GM12878 (cell line): Measurements from ENCODE around the gene SDK2. TPM values are rescaled to one million over a fixed set of nuclear protein-coding genes. Genes with fewer than 3 reads are reported as not detected.

Experiments used
- ATAC-seq: fragments of 200-7000 bp; cut with Tn5 transposase; 3 replicates; pipeline ENCODE4 v1.9.1; 2020; ENCODE audit warnings: mild to moderate bottlenecking, moderate library complexity
- BruUV-seq: library from RNA; stranded (reverse); fragments of 400-500 nt; replicated peaks from 2 replicates; lab custom pipeline; 2021; lab: Mats Ljungman, UMichigan
- CTCF ChIA-PET: fragments of 300-600 bp; sonication (Branson Sonifier 250); formaldehyde crosslinking; extraction: SDS; loops from one replicate; lab custom pipeline; 2021; ENCODE audit warnings: inconsistent platforms; lab: Yijun Ruan, JAX
- POLR2A ChIA-PET: fragments of 350-600 bp; formaldehyde crosslinking; extraction: SDS; loops from one replicate; lab custom pipeline; 2021; ENCODE audit warnings: inconsistent platforms; lab: Charles Lee
- RAD21 ChIA-PET: fragments of 300-600 bp; sonication (Branson Sonifier 250); formaldehyde crosslinking; loops from one replicate; lab custom pipeline; 2023; ENCODE audit warnings: antibody characterized with exemption; ENCODE audit not compliant: unreplicated experiment; lab: Charles Lee
- SMC1A ChIA-PET: fragments of 300-600 bp; sonication (Branson Sonifier 250); formaldehyde crosslinking; loops from one replicate; lab custom pipeline; 2023; ENCODE audit not compliant: unreplicated experiment, uncharacterized antibody; lab: Charles Lee
- DNase-seq: peaks from one replicate; pipeline ENCODE4 v3.0.0-alpha.2; 2011; ENCODE audit warnings: low read depth, low spot score
- FAIRE-seq: peaks from 3 replicates; lab custom pipeline; 2011; peaks lifted over from hg19 to GRCh38; lab: Jason Lieb, UNC
- H2AFZ ChIP-seq: 2 replicates; pipeline ENCODE4 v1.6.0; 2011; ENCODE audit warnings: low read depth, low read length, control low read depth; ENCODE audit not compliant: control insufficient read depth
- H3K27ac ChIP-seq: 2 replicates; pipeline ENCODE4 v1.5.1; 2011; ENCODE audit warnings: control low read depth; ENCODE audit not compliant: control insufficient read depth, insufficient read depth
- H3K27me3 ChIP-seq, 2 experiments: replicated peaks in 1 of 2; 2 replicates each; pipeline versions ENCODE4 v1.6.0 to v1.6.1; 2011; ENCODE audit warnings: low read length in 1 of 2; ENCODE audit not compliant: control insufficient read depth in 2 of 2, insufficient read depth in 2 of 2
- H3K36me3 ChIP-seq, 2 experiments: 2 replicates each; pipeline ENCODE4 v1.5.1; 2011; ENCODE audit warnings: low read length in 1 of 2; ENCODE audit not compliant: control insufficient read depth in 2 of 2, insufficient read depth in 2 of 2
- H3K4me1 ChIP-seq: 2 replicates; pipeline ENCODE4 v1.6.1; 2011; ENCODE audit warnings: mild to moderate bottlenecking, low read length, moderate library complexity, mixed read lengths; ENCODE audit not compliant: control insufficient read depth, insufficient read depth
- H3K4me2 ChIP-seq: 2 replicates; pipeline ENCODE4 v1.6.0; 2011; ENCODE audit warnings: control low read depth; ENCODE audit not compliant: control insufficient read depth, insufficient read depth
- H3K4me3 ChIP-seq: fragments of 200-600 bp; sonication (generic); 2 replicates; pipeline ENCODE4 v1.5.1; 2016
- H3K79me2 ChIP-seq: 2 replicates; pipeline ENCODE4 v1.6.0; 2011; ENCODE audit warnings: low read length; ENCODE audit not compliant: control insufficient read depth, insufficient read depth
- H3K9ac ChIP-seq: 2 replicates; pipeline ENCODE4 v1.8.0; 2011; ENCODE audit warnings: low read length, control low read depth, mixed read lengths; ENCODE audit not compliant: control insufficient read depth, insufficient read depth
- H3K9me3 ChIP-seq: replicated peaks from 3 replicates; pipeline ENCODE4 v1.5.1; 2011; ENCODE audit warnings: mild to moderate bottlenecking, low read length; ENCODE audit not compliant: control insufficient read depth, insufficient read depth
- H4K20me1 ChIP-seq: 2 replicates; pipeline ENCODE4 v1.6.0; 2011; ENCODE audit not compliant: control insufficient read depth, insufficient read depth
- CHD4 ChIP-seq: fragments of 200-600 bp; sonication (generic); IDR thresholded peaks from 2 replicates; pipeline ENCODE4 v1.6.1; 2016; ENCODE audit warnings: mild to moderate bottlenecking
- GATAD2B ChIP-seq: fragments of 450-650 bp; conservative IDR thresholded peaks from 2 replicates; pipeline ENCODE4 v1.6.1; 2017; ENCODE audit warnings: low read depth, mild to moderate bottlenecking, moderate library complexity
- MEF2A ChIP-seq: IDR thresholded peaks from 2 replicates; pipeline ENCODE4 v1.6.1; 2011; ENCODE audit warnings: low read depth, mild to moderate bottlenecking, low read length, moderate library complexity; ENCODE audit not compliant: insufficient read depth
- NR2C1 ChIP-seq: fragments of 450-650 bp; IDR thresholded peaks from 2 replicates; pipeline ENCODE4 v1.6.1; 2017; ENCODE audit warnings: antibody characterized with exemption, mild to moderate bottlenecking, moderate library complexity
- POLR2A ChIP-seq: IDR thresholded peaks from 2 replicates; pipeline ENCODE4 v1.6.1; 2011; ENCODE audit warnings: low read depth, mild to moderate bottlenecking, low read length
- POLR2AphosphoS5 ChIP-seq: IDR thresholded peaks from 2 replicates; pipeline ENCODE4 v1.6.1; 2011; ENCODE audit warnings: mild to moderate bottlenecking, low read length, inconsistent platforms
- STAT3 ChIP-seq: IDR thresholded peaks from 2 replicates; pipeline ENCODE4 v1.6.1; 2011; ENCODE audit warnings: low read depth, low read length, improper control_type of control experiment
- ZNF687 ChIP-seq: fragments of 450-650 bp; IDR thresholded peaks from 2 replicates; pipeline ENCODE4 v1.6.1; 2017; ENCODE audit warnings: mild to moderate bottlenecking, moderate library complexity
- ZSCAN29 ChIP-seq: fragments of 450-650 bp; IDR thresholded peaks from 2 replicates; pipeline ENCODE4 v1.6.1; 2017; ENCODE audit warnings: mild to moderate bottlenecking, moderate library complexity
- WGBS: methylation state at CpG from one replicate; pipeline ENCODE4 v1.1.6; 2016; ENCODE audit warnings: low lambda C conversion rate; ENCODE audit not compliant: insufficient replicate concordance, insufficient coverage; ENCODE audit errors: missing lambda C conversion rate; 5-methylcytosine and 5-hydroxymethylcytosine counted together
- in situ Hi-C: fragments of 300-500 bp; cut with MboI; formaldehyde crosslinking; loops from 9 replicates; pipeline ENCODE4 v1.14.3; 2018; ENCODE audit warnings: mixed read lengths
- intact Hi-C: fragments of 100-400 bp; cut with micrococcal nuclease; formaldehyde crosslinking; loops from one replicate; pipeline ENCODE4 v1.14.2; 2022; ENCODE audit not compliant: unreplicated experiment
- polyA plus RNA-seq, 11 experiments: library from polyadenylated mRNA; depleted of rRNA in 4 of 11; unstranded in 6 of 11; stranded (reverse) in 5 of 11; fragments of >200 nt; fragmentation: Nextera tagmentation in 4 of 11; fragmentation: Illumina TruSeq in 1 of 11; extraction: Ambion mirVana in 4 of 11; extraction: Trizol in 1 of 11; gene quantifications; 1 replicate in 1 of 11; 2 replicates in 10 of 11; pipeline versions ENCODE4 v1.2.1 to v1.2.3, GENCODE V29; 2011 to 2016; ENCODE audit warnings: inconsistent platforms in 2 of 11, missing spikeins in 2 of 11, low read depth in 1 of 11
- total RNA-seq, 4 experiments: library from RNA; depleted of rRNA in 3 of 4; stranded (reverse); fragments of >200 nt in 3 of 4; fragmentation: Illumina TruSeq in 1 of 4; extraction: Trizol in 1 of 4; gene quantifications; 2 replicates each; pipeline versions ENCODE4 v1.2.1 to v1.2.3, GENCODE V29; 2013 to 2021
- TF ChIP-seq, protein P1 (sequence below): fragments of 450-650 bp; IDR thresholded peaks from 2 replicates; pipeline ENCODE4 v1.6.1; 2017; ENCODE audit warnings: borderline replicate concordance
- TF ChIP-seq, protein P2 (sequence below): fragments of 450-650 bp; IDR thresholded peaks from 2 replicates; pipeline ENCODE4 v1.6.1; 2018; ENCODE audit warnings: borderline replicate concordance, mild to moderate bottlenecking; ENCODE audit not compliant: partially characterized antibody

SDK2 gene
- total and polyA plus RNA-seq, 10 of the 15 experiments (the other 5 are each of a cell fraction or from before 2014, with no cell fraction given) = 0.03 to 0.08 (median 0.03) TPM; not detected in 7

DNA sequence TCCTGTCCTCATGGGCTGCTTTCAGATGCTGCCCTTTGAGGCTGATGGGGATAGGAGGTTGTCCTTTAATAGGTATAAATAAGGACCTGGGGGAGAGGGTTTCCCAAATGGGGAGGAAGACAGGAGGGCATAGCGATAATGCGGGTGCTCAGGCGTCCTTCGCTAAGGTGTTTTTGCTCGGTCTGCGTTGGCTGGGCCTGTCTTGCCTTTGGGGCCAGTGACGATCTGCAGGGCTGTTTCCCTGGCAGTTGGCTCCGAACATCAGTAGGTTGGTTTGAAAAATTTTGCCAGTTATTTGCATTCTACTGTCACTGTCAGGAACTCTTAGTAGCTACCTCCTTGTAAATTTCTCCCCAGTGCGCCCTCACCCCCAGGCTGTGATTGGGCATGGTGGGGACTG lies 294.6 kb downstream of the SDK2 start:
- no peak overlapping the region for H3K9ac ChIP-seq
- H3K27me3 ChIP-seq = no peaks in the 10 kb centered on the region
- no peaks in the 10 kb centered on the region for H3K36me3 ChIP-seq
- no peak overlapping the region for H3K27ac ChIP-seq
- ChIA-PET POLR2A (no interaction called here), CTCF (interaction anchor here (1.2 to 1.3 kb wide), 2 partner anchors 20 to 93 kb away, joined by 3 read pairs; no protein-coding TSS in a partner anchor), SMC1A (no interaction called here), RAD21 (no interaction called here)
- no peak overlapping the region for H3K4me3 ChIP-seq
- no peaks in the 10 kb centered on the region for H3K4me1 ChIP-seq
- no peak for FAIRE-seq
- no peaks in the 10 kb centered on the region for H4K20me1 ChIP-seq
- H2AFZ ChIP-seq = no peak overlapping the region
- WGBS = 71% methylated on average over 9 of the region's 9 CpGs
- no peak for DNase-seq
- intact Hi-C loops (no loop called here), in situ Hi-C loops (no loop called here)
- no peaks in the 10 kb centered on the region for H3K79me2 ChIP-seq
- no peak overlapping the region for H3K4me2 ChIP-seq
- no TSS peak for BruUV-seq
- TF ChIP-seq STAT3 (no peak), GATAD2B (no peak), CHD4 (no peak), NR2C1 (no peak)
- TF ChIP-seq, protein P1, sequence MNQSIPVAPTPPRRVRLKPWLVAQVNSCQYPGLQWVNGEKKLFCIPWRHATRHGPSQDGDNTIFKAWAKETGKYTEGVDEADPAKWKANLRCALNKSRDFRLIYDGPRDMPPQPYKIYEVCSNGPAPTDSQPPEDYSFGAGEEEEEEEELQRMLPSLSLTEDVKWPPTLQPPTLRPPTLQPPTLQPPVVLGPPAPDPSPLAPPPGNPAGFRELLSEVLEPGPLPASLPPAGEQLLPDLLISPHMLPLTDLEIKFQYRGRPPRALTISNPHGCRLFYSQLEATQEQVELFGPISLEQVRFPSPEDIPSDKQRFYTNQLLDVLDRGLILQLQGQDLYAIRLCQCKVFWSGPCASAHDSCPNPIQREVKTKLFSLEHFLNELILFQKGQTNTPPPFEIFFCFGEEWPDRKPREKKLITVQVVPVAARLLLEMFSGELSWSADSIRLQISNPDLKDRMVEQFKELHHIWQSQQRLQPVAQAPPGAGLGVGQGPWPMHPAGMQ = no peak
- no peak for ATAC-seq
- no peaks in the 10 kb centered on the region for H3K9me3 ChIP-seq

GRCh38 chr17:73349138-73349537 lies 295.1 kb downstream of the SDK2 start:
- H3K9ac ChIP-seq = no peak overlapping the region
- ChIA-PET SMC1A (interaction anchor here (0.7 kb wide), 1 partner anchor 21 kb away, joined by 4 read pairs; no protein-coding TSS in a partner anchor), RAD21 (no interaction called here), POLR2A (no interaction called here), CTCF (interaction anchor here (1.2 to 1.3 kb wide), 2 partner anchors 21 to 93 kb away, joined by 3 read pairs; no protein-coding TSS in a partner anchor)
- BruUV-seq = no TSS peak
- no peaks in the 10 kb centered on the region for H3K4me1 ChIP-seq
- in situ Hi-C loops = no loop called here
- H2AFZ ChIP-seq = no peak overlapping the region
- H4K20me1 ChIP-seq = no peaks in the 10 kb centered on the region
- DNase-seq (no peak), FAIRE-seq (no peak), ATAC-seq (no peak)
- no peaks in the 10 kb centered on the region for H3K27me3 ChIP-seq
- H3K4me2 ChIP-seq = no peak overlapping the region
- no peak overlapping the region for H3K27ac ChIP-seq
- H3K79me2 ChIP-seq = no peaks in the 10 kb centered on the region
- no peaks in the 10 kb centered on the region for H3K36me3 ChIP-seq
- no peak overlapping the region for H3K4me3 ChIP-seq
- WGBS = 13% methylated on average over 6 of the region's 6 CpGs
- no peaks in the 10 kb centered on the region for H3K9me3 ChIP-seq
- intact Hi-C loops = no loop called here
- TF ChIP-seq MEF2A = no peak
- TF ChIP-seq POLR2AphosphoS5 = no peak
- TF ChIP-seq, protein P2, sequence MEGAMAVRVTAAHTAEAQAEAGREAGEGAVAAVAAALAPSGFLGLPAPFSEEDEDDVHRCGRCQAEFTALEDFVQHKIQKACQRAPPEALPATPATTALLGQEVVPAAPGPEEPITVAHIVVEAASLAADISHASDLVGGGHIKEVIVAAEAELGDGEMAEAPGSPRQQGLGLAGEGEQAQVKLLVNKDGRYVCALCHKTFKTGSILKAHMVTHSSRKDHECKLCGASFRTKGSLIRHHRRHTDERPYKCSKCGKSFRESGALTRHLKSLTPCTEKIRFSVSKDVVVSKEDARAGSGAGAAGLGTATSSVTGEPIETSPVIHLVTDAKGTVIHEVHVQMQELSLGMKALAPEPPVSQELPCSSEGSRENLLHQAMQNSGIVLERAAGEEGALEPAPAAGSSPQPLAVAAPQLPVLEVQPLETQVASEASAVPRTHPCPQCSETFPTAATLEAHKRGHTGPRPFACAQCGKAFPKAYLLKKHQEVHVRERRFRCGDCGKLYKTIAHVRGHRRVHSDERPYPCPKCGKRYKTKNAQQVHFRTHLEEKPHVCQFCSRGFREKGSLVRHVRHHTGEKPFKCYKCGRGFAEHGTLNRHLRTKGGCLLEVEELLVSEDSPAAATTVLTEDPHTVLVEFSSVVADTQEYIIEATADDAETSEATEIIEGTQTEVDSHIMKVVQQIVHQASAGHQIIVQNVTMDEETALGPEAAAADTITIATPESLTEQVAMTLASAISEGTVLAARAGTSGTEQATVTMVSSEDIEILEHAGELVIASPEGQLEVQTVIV = no peak
- no peak for TF ChIP-seq ZNF687
- TF ChIP-seq POLR2A = no peak
- no peak for TF ChIP-seq ZSCAN29
